ENCODE measurements around the gene NEDD4L.
A peak's percentile ranks its signal among the peaks of the same experiment; 100 is the strongest.

Gene NEDD4L

GRCh38 chr18:58175786-58176176, 131.8 kb downstream of the NEDD4L start:
- no peak for TF ChIP-seq CTCF (IDR thresholded peaks at IDR 0.05; ENCODE audit: low read depth, low read length, missing control alignments)
- in situ Hi-C loops (cut with HindIII; ENCODE audit: low sequenced_read_pairs) = no loop called here
- no peak overlapping the region for H3K4me3 ChIP-seq (ENCODE audit: low read depth, low read length)
- DNase-seq (ENCODE audit: low read depth) = no peak

DNA sequence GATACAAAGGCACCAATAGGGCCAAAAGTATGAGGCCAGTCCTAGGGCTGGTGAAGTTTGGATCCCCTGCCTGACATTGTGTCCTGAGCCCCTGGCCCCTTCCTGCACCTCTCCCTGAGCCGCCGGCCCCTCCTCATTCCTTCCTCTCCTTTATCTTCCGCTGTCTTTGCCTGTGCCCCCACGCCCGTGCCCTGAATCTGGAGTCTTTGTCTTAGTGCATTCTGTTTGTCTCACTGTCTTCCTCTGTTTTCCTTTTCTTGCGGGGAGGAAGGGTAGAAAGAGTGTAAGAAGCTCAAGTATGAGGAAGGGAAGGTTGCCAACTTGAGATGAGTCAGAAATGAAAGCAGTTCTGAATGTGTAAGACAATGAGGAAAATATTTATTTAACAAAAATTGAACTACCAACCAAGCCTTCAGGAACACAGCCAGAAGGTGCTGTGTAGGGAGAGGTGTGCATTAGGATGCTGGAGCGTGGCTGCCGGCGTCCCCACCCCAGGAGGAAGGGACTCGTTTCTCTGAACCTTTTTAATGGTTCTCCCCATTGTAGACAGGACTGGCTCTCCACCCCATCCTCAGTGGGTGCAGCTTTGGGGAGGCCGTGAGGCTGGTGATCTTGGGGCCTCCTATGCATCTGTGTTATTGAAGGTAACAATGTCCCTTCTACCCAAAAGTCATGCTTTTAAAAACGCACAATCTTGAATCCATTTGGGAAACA, 133.1 kb downstream of the NEDD4L start:
- no peak overlapping the region for H3K4me3 ChIP-seq (ENCODE audit: low read depth, low read length)
- in situ Hi-C loops (cut with HindIII; ENCODE audit: low sequenced_read_pairs) = no loop called here
- DNase-seq (ENCODE audit: low read depth) = peak; percentile 92
- no peak for TF ChIP-seq CTCF (IDR thresholded peaks at IDR 0.05; ENCODE audit: low read depth, low read length, missing control alignments)

DNA sequence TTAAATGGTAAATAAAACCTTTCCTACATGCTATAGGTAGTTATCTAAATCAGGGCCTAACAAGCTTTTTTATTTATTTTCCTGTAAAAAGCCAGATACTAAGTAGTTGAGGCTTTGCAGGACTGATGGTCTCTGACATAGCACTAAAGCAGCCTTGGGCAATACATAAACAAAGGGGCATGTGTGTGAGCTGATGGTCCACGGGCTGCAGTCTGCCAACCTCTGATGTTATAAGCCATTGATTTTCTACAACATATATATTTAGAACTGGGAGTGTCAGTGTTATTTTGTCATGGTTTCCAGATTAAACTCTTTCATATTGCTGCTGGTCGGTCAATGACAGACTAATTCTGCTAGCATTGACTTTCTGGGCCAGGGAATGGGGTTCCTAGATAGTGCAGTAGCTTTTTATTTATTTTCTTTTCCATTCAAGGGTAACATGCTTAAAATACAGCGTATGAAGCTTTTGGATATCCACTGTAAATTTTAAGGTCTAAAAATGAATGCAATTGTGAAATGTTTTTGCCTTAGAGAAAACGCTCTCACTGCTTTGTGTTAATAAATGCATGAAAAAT, 134.0 kb downstream of the NEDD4L start:
- no peak overlapping the region for H3K4me3 ChIP-seq (ENCODE audit: low read depth, low read length)
- TF ChIP-seq CTCF (IDR thresholded peaks at IDR 0.05; ENCODE audit: low read depth, low read length, missing control alignments) = no peak
- in situ Hi-C loops (cut with HindIII; ENCODE audit: low sequenced_read_pairs) = no loop called here
- DNase-seq (ENCODE audit: low read depth) = no peak

- no peak overlapping the region for H3K4me3 ChIP-seq (ENCODE audit: low read depth, low read length)
- in situ Hi-C loops (cut with HindIII; ENCODE audit: low sequenced_read_pairs) = no loop called here
- no peak for TF ChIP-seq CTCF (IDR thresholded peaks at IDR 0.05; ENCODE audit: low read depth, low read length, missing control alignments)
- DNase-seq (ENCODE audit: low read depth) = no peak
Observed at GRCh38 chr18:58178511-58178910, 134.5 kb downstream of the NEDD4L start.

- no peak overlapping the region for H3K4me3 ChIP-seq (ENCODE audit: low read depth, low read length)
- in situ Hi-C loops (cut with HindIII; ENCODE audit: low sequenced_read_pairs) = no loop called here
- no peak for TF ChIP-seq CTCF (IDR thresholded peaks at IDR 0.05; ENCODE audit: low read depth, low read length, missing control alignments)
- DNase-seq (ENCODE audit: low read depth) = no peak
Observed at GRCh38 chr18:58180172-58180571, 136.1 kb downstream of the NEDD4L start.

GRCh38 chr18:58180738-58181353, 136.8 kb downstream of the NEDD4L start:
- in situ Hi-C loops (cut with HindIII; ENCODE audit: low sequenced_read_pairs) = no loop called here
- no peak overlapping the region for H3K4me3 ChIP-seq (ENCODE audit: low read depth, low read length)
- TF ChIP-seq CTCF (IDR thresholded peaks at IDR 0.05; ENCODE audit: low read depth, low read length, missing control alignments) = peak; percentile 86
- no peak for DNase-seq (ENCODE audit: low read depth)

Measured in astrocyte of the cerebellum (primary cell).